Caco-2 (cell line): ENCODE data around the gene TRMT112. TPM values are rescaled to one million over a fixed set of nuclear protein-coding genes. Genes with fewer than 3 reads are reported as not detected.

ENCODE experiments used
- BruUV-seq: library from RNA; stranded (reverse); fragments of 400-500 nt; replicated peaks from 2 replicates; lab custom pipeline; 2021; lab: Mats Ljungman, UMichigan
- CTCF ChIA-PET: fragments of 300-600 bp; sonication (Branson Sonifier 250); formaldehyde crosslinking; loops from one replicate; lab custom pipeline; 2022; ENCODE audit warnings: antibody characterized with exemption; lab: Charles Lee
- POLR2A ChIA-PET: fragments of 300-600 bp; sonication (Branson Sonifier 250); formaldehyde crosslinking; loops from one replicate; lab custom pipeline; 2022; ENCODE audit warnings: antibody characterized with exemption; lab: Charles Lee
- DNase-seq, 2 experiments: peaks; one replicate each; pipeline versions ENCODE4 v3.0.0 to v3.0.0-alpha.2; 2020 to 2022
- H3K27me3 ChIP-seq: replicated peaks from 2 replicates; pipeline ENCODE4 v1.6.0; 2011; ENCODE audit warnings: low read length; ENCODE audit not compliant: control insufficient read depth, insufficient read depth
- H3K36me3 ChIP-seq: 2 replicates; pipeline ENCODE4 v1.5.1; 2011; ENCODE audit warnings: low read length; ENCODE audit not compliant: control insufficient read depth, insufficient read depth
- H3K4me1 ChIP-seq: fragments of 250-450 bp; sonication (Bioruptor Pico); 2 replicates; pipeline ENCODE4 v1.5.1; 2020; ENCODE audit warnings: mild to moderate bottlenecking
- H3K4me3 ChIP-seq: 2 replicates; pipeline ENCODE4 v1.5.1; 2011; ENCODE audit warnings: low read depth, mild to moderate bottlenecking, control low read depth, low read length
- H3K9me3 ChIP-seq: fragments of 250-450 bp; sonication (Bioruptor Pico); 2 replicates; pipeline ENCODE4 v1.5.1; 2020; ENCODE audit warnings: mild to moderate bottlenecking, moderate library complexity
- H3K27ac Mint-ChIP-seq: one replicate; pipeline ENCODE4 v1.8.0; 2022; ENCODE audit warnings: mixed read lengths; ENCODE audit not compliant: unreplicated experiment
- H3K27me3 Mint-ChIP-seq: one replicate; pipeline ENCODE4 v1.8.0; 2022; ENCODE audit warnings: mixed read lengths; ENCODE audit not compliant: insufficient read depth, unreplicated experiment
- H3K36me3 Mint-ChIP-seq: one replicate; pipeline ENCODE4 v1.8.0; 2022; ENCODE audit warnings: mild to moderate bottlenecking, mixed read lengths; ENCODE audit not compliant: insufficient read depth, unreplicated experiment
- H3K4me1 Mint-ChIP-seq: one replicate; pipeline ENCODE4 v1.8.0; 2022; ENCODE audit warnings: low read depth, mixed read lengths; ENCODE audit not compliant: unreplicated experiment
- H3K4me3 Mint-ChIP-seq: one replicate; pipeline ENCODE4 v1.8.0; 2022; ENCODE audit warnings: mild to moderate bottlenecking, moderate library complexity, mixed read lengths; ENCODE audit not compliant: unreplicated experiment
- H3K9me3 Mint-ChIP-seq: one replicate; pipeline ENCODE4 v1.8.0; 2022; ENCODE audit warnings: mixed read lengths; ENCODE audit not compliant: unreplicated experiment
- intact Hi-C: fragments of 100-400 bp; cut with micrococcal nuclease; formaldehyde crosslinking; loops from one replicate; pipeline ENCODE4 v1.10.0; 2022; ENCODE audit not compliant: unreplicated experiment
- total RNA-seq: library from RNA; stranded (reverse); gene quantifications from 2 replicates; pipeline ENCODE4 v1.2.3, GENCODE V29; 2022
- TF ChIP-seq, protein P1 (sequence below), 2 experiments: fragments of 200-600 bp in 1 of 2; IDR thresholded peaks; 1 replicate in 1 of 2; 2 replicates in 1 of 2; pipeline versions ENCODE4 v1.5.1 to v1.8.0; 2011 to 2022; ENCODE audit warnings: antibody characterized with exemption in 1 of 2, control low read depth in 1 of 2, inconsistent platforms in 1 of 2, low read depth in 1 of 2, low read length in 1 of 2, mild to moderate bottlenecking in 1 of 2, moderate library complexity in 1 of 2; ENCODE audit not compliant: insufficient read depth in 1 of 2, severe bottlenecking in 1 of 2, unreplicated experiment in 1 of 2

Gene TRMT112
- total RNA-seq, 1 experiment from 2014 or later = 246 TPM

DNA sequence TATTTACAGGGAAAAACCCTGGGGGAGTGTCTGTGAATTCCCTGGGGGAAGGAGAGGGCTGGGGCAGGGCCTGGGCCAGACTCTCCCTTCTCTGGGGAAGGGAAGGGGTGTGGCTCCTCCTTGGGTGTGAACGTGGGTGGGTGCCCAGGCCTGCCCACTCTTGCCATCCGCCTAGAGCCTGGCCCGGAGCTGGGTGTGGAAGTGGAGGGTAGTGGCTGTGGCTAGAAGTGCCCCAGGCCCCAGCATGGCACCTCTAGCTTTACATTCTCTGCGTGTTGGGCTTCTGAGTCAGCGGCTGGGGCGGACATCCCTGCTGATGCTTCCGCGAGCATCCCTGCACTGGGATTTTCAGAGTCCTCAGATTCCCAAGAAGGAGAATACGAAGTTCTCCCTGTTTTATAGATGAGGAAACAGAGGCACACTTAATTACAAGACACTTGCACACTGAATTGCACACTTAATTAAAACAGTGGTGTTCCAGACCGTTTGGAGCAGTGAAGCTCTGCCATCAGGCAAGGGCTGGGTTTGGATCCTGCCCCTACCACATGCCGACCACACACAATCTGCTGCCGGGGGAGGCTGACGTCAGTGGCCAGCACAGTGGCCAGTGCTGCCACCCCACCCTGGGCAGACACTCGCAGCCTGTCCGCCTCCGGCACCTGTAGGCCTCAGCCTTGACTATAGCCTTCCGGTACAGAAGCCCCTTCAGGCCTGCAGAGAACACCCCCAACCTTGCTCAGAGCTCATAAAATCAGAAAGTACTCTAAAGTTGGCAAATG is 40.5 kb downstream of the TRMT112 start:
- no peak overlapping the region for H3K4me3 Mint-ChIP-seq
- H3K9me3 Mint-ChIP-seq = no peaks in the 10 kb centered on the region
- Histone ChIP-seq H3K9me3 (no peaks in the 10 kb centered on the region), H3K27me3 (no peaks in the 10 kb centered on the region), H3K4me1 (peaks cover 1% of the 10 kb centered on the region), H3K4me3 (no peak overlapping the region), H3K36me3 (peaks cover 2% of the 10 kb centered on the region)
- H3K36me3 Mint-ChIP-seq = peaks cover 23% of the 10 kb centered on the region
- no TSS peak for BruUV-seq
- H3K4me1 Mint-ChIP-seq = peaks cover 4% of the 10 kb centered on the region
- CTCF ChIA-PET = no interaction called here
- no peaks in the 10 kb centered on the region for H3K27me3 Mint-ChIP-seq
- DNase-seq = no peak
- intact Hi-C loops = no loop called here
- POLR2A ChIA-PET = no interaction called here
- TF ChIP-seq, protein P1, sequence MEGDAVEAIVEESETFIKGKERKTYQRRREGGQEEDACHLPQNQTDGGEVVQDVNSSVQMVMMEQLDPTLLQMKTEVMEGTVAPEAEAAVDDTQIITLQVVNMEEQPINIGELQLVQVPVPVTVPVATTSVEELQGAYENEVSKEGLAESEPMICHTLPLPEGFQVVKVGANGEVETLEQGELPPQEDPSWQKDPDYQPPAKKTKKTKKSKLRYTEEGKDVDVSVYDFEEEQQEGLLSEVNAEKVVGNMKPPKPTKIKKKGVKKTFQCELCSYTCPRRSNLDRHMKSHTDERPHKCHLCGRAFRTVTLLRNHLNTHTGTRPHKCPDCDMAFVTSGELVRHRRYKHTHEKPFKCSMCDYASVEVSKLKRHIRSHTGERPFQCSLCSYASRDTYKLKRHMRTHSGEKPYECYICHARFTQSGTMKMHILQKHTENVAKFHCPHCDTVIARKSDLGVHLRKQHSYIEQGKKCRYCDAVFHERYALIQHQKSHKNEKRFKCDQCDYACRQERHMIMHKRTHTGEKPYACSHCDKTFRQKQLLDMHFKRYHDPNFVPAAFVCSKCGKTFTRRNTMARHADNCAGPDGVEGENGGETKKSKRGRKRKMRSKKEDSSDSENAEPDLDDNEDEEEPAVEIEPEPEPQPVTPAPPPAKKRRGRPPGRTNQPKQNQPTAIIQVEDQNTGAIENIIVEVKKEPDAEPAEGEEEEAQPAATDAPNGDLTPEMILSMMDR (IDR thresholded peaks at IDR 0.05; ENCODE audit: insufficient read depth in 1 of 2, low read depth in 1 of 2, low read length in 1 of 2, severe bottlenecking in 1 of 2, unreplicated experiment in 1 of 2) = no peak
- no peak overlapping the region for H3K27ac Mint-ChIP-seq

DNA sequence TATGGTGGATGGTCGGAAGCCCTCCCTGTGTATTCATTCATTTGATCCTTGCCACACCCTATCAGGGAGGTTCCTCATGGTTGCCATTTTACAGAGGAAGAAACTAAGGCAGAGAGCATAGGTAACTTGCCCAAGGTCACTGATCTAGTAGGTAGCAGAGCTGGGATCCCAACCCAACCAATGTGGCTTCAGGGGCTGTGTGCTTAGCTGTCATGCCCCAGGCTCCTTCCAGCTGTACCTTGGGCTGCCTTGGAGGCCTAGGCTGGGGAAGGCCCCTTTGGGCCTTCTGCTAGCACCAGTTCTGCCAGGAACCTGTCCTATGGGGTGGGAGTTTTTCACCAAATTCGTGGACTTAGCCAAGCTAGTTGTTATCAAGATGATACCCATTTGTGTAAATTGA is 41.5 kb downstream of the TRMT112 start:
- Histone ChIP-seq H3K27me3 (no peaks in the 10 kb centered on the region), H3K36me3 (peaks cover 2% of the 10 kb centered on the region), H3K9me3 (no peaks in the 10 kb centered on the region), H3K4me3 (no peak overlapping the region), H3K4me1 (peaks cover 6% of the 10 kb centered on the region)
- intact Hi-C loops = no loop called here
- Mint-ChIP-seq H3K9me3 (no peaks in the 10 kb centered on the region), H3K27me3 (no peaks in the 10 kb centered on the region), H3K36me3 (peaks cover 33% of the 10 kb centered on the region), H3K27ac (no peak overlapping the region), H3K4me1 (no peaks in the 10 kb centered on the region), H3K4me3 (no peak overlapping the region)
- DNase-seq = no peak
- TF ChIP-seq, protein P1 (IDR thresholded peaks at IDR 0.05; ENCODE audit: insufficient read depth in 1 of 2, low read depth in 1 of 2, low read length in 1 of 2, severe bottlenecking in 1 of 2, unreplicated experiment in 1 of 2) = no peak
- no TSS peak for BruUV-seq
- ChIA-PET CTCF (interaction anchor here (1.8 kb wide), 1 partner anchor 25 kb away, joined by 5 read pairs; no protein-coding TSS in a partner anchor), POLR2A (no interaction called here)

DNA sequence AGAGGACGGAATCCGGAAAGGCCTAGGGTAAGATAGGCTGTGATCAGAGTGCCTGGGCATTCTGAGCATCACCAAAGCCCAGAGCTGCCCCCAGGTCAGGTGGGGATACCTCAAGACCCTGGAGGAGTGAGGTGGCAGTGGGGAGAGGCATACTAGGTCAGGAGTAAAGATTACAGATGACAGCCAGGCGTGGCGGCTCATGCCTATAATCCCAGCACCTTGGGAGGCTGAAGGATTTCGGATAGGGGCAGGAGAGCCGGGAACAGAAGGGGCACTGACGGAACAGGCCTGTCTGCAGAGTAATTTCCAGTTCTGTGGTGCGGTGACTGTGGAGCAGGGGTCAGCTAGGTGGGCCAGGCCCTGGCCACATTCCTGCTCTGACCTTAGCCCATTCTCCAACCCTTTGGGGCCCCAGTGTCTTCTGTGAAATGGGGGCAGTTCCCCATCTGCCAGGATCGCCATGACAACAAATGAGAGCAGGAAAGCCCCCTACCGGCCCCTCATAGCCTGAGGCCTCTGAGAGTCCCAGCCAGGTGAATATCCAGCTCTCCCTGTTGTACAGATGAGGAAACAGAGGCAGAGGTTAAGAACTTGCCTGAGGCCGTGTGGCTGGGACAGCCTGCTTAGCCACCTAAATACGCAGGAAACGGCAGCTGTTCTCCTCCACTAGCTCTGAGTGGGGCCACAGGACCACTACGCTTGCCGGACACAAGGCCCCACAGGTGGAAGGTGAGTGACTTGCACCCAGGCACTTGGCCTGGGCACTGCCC is 42.1 kb downstream of the TRMT112 start:
- Mint-ChIP-seq H3K27me3 (no peaks in the 10 kb centered on the region), H3K36me3 (peaks cover 39% of the 10 kb centered on the region), H3K9me3 (no peaks in the 10 kb centered on the region), H3K27ac (no peak overlapping the region), H3K4me3 (no peak overlapping the region), H3K4me1 (no peaks in the 10 kb centered on the region)
- no peak overlapping the region for H3K4me3 ChIP-seq
- H3K36me3 ChIP-seq = peaks cover 2% of the 10 kb centered on the region
- CTCF ChIA-PET = interaction anchor here (0.6 to 1.8 kb wide), 3 partner anchors 26 to 33 kb away, joined by 4 to 5 read pairs (median 5); partner anchors contain the start of gene ESRRA
- intact Hi-C loops = no loop called here
- no peak for DNase-seq
- BruUV-seq = no TSS peak
- H3K27me3 ChIP-seq = no peaks in the 10 kb centered on the region
- TF ChIP-seq, protein P1 (IDR thresholded peaks at IDR 0.05; ENCODE audit: insufficient read depth in 1 of 2, low read depth in 1 of 2, low read length in 1 of 2, severe bottlenecking in 1 of 2, unreplicated experiment in 1 of 2) = no peak
- peaks cover 6% of the 10 kb centered on the region for H3K4me1 ChIP-seq
- H3K9me3 ChIP-seq = no peaks in the 10 kb centered on the region
- POLR2A ChIA-PET = no interaction called here
